Mucosa of rectum (tissue), 2 donors: Measurements from ENCODE around the gene GOLGA6L2.

ENCODE experiments used
- H3K27ac ChIP-seq, 2 donors: one replicate each; pipeline ENCODE4 v1.7.0; 2013; ENCODE audit warnings: inconsistent platforms in 2 of 2, low read depth in 2 of 2, low read length in 2 of 2
- H3K27me3 ChIP-seq, 2 donors: one replicate each; pipeline ENCODE4 v1.7.0; 2013; ENCODE audit warnings: low read length in 2 of 2; ENCODE audit not compliant: control insufficient read depth in 2 of 2, insufficient read depth in 2 of 2
- H3K36me3 ChIP-seq, 2 donors: one replicate each; pipeline ENCODE4 v1.7.0; 2013; ENCODE audit warnings: low read length in 2 of 2; ENCODE audit not compliant: control insufficient read depth in 2 of 2, insufficient read depth in 2 of 2
- H3K4me1 ChIP-seq, 2 donors: one replicate each; pipeline ENCODE4 v1.7.0; 2013; ENCODE audit warnings: low read length in 2 of 2, mild to moderate bottlenecking in 1 of 2; ENCODE audit not compliant: control insufficient read depth in 2 of 2, insufficient read depth in 2 of 2
- H3K4me3 ChIP-seq, 2 donors: one replicate each; pipeline ENCODE4 v1.7.0; 2013; ENCODE audit warnings: low read length in 2 of 2
- H3K9ac ChIP-seq, 2 donors: one replicate each; pipeline ENCODE4 v1.7.0; 2013; ENCODE audit warnings: low read length in 2 of 2, low read depth in 1 of 2, mild to moderate bottlenecking in 1 of 2
- H3K9me3 ChIP-seq, 2 donors: one replicate each; pipeline ENCODE4 v1.7.0; 2013; ENCODE audit warnings: low read length in 2 of 2; ENCODE audit not compliant: control insufficient read depth in 2 of 2
- donor health status: healthy.
- donor health status: Normal muscosa, but diverticular disease.

Gene GOLGA6L2, protein sequence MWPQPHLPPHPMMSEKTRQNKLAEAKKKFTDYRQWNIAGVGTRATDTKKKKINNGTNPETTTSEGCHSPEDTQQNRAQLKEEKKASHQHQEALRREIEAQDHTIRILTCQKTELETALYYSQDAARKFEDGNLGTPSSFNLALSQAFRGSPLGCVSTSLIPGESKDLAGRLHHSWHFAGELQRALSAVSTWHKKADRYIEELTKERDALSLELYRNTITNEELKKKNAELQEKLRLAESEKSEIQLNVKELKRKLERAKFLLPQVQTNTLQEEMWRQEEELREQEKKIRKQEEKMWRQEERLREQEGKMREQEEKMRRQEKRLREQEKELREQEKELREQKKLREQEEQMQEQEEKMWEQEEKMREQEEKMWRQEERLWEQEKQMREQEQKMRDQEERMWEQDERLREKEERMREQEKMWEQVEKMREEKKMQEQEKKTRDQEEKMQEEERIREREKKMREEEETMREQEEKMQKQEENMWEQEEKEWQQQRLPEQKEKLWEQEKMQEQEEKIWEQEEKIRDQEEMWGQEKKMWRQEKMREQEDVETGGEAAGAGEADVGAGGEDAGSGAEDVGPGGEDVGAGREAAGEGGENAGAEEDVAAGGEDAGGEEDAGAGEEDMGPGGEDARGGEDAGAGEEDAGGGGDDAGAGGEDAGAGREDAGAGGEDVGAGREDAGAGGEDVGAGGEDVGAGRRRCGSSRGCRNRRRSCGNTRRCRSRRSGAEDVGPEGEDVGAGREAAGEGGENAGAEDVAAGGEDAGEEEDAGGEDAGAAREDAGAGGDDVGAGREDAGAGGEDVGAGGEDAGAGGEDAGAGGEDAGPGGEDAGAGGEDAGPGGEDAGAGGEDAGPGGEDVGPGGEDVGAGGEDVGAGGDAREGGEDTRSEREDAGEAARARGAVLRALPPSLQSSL

DNA sequence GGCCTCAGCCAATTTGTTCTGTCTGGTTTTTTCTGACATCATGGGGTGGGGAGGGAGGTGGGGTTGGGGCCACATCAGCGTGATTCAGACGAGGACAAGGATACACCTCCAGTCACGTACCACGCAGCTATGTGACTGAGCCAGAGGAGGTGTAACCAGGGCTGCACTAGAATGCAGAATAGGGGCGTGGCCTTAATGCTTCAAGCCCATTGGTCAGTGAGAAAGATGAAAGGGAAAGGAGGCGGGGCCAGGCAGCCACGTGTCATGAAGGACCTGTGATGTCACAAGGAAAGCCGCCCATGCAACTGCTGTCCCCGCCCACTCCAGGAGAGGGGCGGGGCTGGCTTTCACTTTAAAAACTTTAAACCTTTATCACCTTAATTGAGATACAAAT lies at the start of gene GOLGA6L2:
Gene GOLGA6L2 (minus strand): TSS at position 137 of the 394 bp plus-strand sequence. CDS start 62 bp downstream, at position 75.
- H3K27ac ChIP-seq, result no peak within 1 kb of the TSS
- no peaks in the 10 kb centered on the region for H3K4me1 ChIP-seq
- no peaks in the 10 kb centered on the region for H3K36me3 ChIP-seq
- H3K4me3 ChIP-seq, result no peak within 1 kb of the TSS
- no peaks in the 10 kb centered on the region for H3K9me3 ChIP-seq
- no peaks in the 10 kb centered on the region for H3K27me3 ChIP-seq
- no peak within 1 kb of the TSS for H3K9ac ChIP-seq

DNA sequence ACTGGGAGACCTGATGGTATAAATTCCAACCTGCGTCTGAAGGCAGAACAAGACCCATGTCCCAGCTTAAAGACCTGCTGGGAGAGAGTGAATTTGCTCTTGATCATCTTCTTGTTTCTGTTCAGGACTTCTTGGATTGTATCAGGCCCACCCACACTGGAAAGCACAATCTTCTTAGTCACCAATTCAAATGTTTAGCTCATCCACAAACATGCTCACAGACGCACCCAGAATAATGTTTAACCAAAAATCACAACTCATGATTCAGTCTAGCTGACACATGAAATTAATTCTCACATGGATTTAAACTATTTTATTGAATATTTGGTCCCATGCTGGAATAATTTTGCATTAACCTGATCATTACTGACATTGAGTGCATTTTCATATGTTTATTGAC lies 37.8 kb upstream of the GOLGA6L2 start:
- no peak overlapping the region for H3K4me3 ChIP-seq
- no peaks in the 10 kb centered on the region for H3K4me1 ChIP-seq
- H3K27me3 ChIP-seq, result no peaks in the 10 kb centered on the region
- H3K36me3 ChIP-seq, result no peaks in the 10 kb centered on the region
- no peak overlapping the region for H3K27ac ChIP-seq
- H3K9me3 ChIP-seq, result no peaks in the 10 kb centered on the region
- H3K9ac ChIP-seq, result no peak overlapping the region

- no peak overlapping the region for H3K4me3 ChIP-seq
- no peaks in the 10 kb centered on the region for H3K36me3 ChIP-seq
- no peak overlapping the region for H3K27ac ChIP-seq
- no peaks in the 10 kb centered on the region for H3K9me3 ChIP-seq
- H3K27me3 ChIP-seq, result no peaks in the 10 kb centered on the region
- no peak overlapping the region for H3K9ac ChIP-seq
- H3K4me1 ChIP-seq, result no peaks in the 10 kb centered on the region
Observed at GRCh38 chr15:23483821-23484299, 36.8 kb upstream of the GOLGA6L2 start.

DNA sequence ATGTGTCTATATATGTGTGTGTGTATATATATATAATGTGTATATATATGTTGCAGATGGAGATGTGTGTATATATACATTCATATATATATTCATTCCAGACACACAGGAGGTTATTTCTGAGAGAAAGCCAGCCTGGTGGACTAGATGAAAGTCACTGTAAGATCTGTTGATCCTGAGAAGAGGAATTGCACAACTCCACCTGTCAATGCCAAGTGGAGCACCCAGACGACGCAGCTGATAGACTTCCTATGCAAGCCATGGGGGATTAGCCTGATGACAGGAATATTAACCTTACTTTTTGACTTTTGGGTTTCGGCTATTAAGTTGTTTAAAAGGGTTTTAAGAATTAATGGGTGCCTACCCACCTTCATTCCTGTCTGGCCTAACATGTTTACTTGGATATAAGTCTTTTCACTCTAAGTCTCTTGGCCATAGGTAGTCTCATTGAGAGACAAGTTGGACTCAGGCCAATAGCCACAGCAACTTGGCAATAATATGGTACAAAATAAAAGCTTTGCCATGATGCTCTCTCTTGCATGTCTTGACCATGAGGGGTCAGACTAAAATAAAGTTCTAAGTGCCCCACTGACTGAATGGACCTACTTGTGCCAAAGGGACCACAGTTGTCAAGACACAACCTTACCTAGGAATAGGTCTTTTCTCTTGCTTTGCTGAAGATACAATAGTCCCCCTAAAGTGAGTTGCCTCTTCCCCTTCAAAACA lies 35.9 kb upstream of the GOLGA6L2 start:
- no peaks in the 10 kb centered on the region for H3K36me3 ChIP-seq
- H3K9ac ChIP-seq, result no peak overlapping the region
- no peaks in the 10 kb centered on the region for H3K4me1 ChIP-seq
- H3K4me3 ChIP-seq, result no peak overlapping the region
- H3K27ac ChIP-seq, result no peak overlapping the region
- no peaks in the 10 kb centered on the region for H3K27me3 ChIP-seq
- H3K9me3 ChIP-seq, result no peaks in the 10 kb centered on the region

DNA sequence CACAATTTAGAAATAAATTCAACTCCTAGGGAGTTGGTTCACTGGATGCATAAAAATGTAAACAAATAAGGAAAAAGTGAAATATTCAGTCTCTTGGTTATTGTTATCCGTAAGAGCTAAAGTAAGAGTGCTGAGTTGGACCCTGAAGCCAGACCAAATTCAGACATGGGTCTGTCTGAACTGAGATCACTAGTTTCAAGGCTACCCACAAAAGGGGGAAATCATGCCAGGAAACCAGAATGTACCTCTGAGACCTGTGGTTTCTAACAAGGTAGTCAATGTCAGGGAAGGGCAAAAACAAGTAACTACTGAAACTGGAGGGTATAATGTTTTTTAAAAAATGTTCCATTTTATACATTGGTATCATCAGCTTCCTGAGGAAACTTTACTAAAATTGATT lies 35.2 kb upstream of the GOLGA6L2 start:
- Histone ChIP-seq H3K27ac (no peak overlapping the region), H3K27me3 (no peaks in the 10 kb centered on the region), H3K9ac (no peak overlapping the region), H3K36me3 (no peaks in the 10 kb centered on the region), H3K4me1 (no peaks in the 10 kb centered on the region), H3K4me3 (no peak overlapping the region), H3K9me3 (no peaks in the 10 kb centered on the region)

DNA sequence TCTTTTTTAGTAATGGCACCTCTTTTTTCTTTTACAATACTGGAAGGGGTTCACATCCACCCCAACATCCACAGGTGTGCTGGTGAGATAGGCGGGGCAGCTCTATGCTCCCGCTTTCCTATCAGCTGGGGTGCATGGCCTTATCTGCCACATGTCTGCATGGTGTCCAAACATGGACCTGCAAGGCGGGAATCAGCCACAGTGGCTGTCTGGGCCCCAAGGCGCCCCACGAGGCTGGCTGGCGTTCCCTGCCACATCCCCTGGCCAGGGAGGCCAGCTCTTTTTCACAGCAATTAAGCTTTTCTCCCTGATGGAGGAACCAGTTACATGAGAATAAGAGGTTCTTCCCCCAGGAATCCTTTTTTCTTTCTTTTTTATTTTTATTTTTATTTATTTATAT lies 30.9 kb upstream of the GOLGA6L2 start:
- no peak overlapping the region for H3K27ac ChIP-seq
- H3K4me3 ChIP-seq, result no peak overlapping the region
- H3K4me1 ChIP-seq, result no peaks in the 10 kb centered on the region
- H3K9me3 ChIP-seq, result no peaks in the 10 kb centered on the region
- H3K27me3 ChIP-seq, result no peaks in the 10 kb centered on the region
- no peaks in the 10 kb centered on the region for H3K36me3 ChIP-seq
- H3K9ac ChIP-seq, result no peak overlapping the region

DNA sequence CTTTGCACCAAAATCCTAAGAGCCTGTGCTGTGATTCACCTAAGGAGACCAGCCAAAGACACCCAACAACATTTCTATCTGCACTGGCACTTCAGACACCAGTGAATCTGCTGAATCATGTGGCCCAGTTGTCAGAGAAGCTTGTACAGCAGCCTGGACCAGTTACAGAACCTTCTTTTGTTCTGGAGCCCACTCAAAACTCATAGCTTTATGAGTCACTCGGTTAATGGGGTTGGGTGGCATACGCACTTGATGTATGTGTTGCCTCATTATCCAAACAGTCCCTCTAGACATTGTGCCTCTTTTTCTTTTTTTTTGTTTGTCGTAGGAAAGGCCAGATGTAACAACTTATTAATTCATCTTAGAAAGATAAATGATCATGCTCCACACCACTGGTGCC lies 25.6 kb upstream of the GOLGA6L2 start:
- Histone ChIP-seq H3K36me3 (no peaks in the 10 kb centered on the region), H3K27me3 (no peaks in the 10 kb centered on the region), H3K9me3 (no peaks in the 10 kb centered on the region), H3K27ac (no peak overlapping the region), H3K4me3 (no peak overlapping the region), H3K9ac (no peak overlapping the region), H3K4me1 (no peaks in the 10 kb centered on the region)

DNA sequence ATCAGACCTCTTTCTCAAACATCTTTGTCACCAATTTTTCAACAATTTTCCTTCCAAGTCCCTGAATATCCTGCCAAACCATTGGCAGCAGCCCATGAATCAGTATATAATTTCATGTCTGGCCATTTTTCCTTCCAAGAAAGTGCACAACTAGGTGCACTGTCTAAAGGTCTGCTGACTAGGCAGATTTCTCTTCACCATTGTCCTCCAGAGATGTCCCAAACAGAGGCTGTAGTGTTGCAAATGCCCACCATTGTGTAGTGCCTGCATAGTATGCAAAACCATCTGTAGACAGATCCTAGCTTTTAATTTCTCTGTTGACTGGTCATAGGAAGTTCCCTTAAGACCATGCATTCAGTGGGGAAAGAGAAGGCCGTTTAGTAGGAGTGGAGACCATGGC lies 25.0 kb upstream of the GOLGA6L2 start:
- Histone ChIP-seq H3K27me3 (no peaks in the 10 kb centered on the region), H3K27ac (no peak overlapping the region), H3K36me3 (no peaks in the 10 kb centered on the region), H3K9me3 (no peaks in the 10 kb centered on the region), H3K4me3 (no peak overlapping the region), H3K9ac (no peak overlapping the region), H3K4me1 (no peaks in the 10 kb centered on the region)

GRCh38 chr15:23467110-23467600 lies 20.1 kb upstream of the GOLGA6L2 start:
- H3K9ac ChIP-seq, result no peak overlapping the region
- no peaks in the 10 kb centered on the region for H3K9me3 ChIP-seq
- H3K4me3 ChIP-seq, result no peak overlapping the region
- no peaks in the 10 kb centered on the region for H3K36me3 ChIP-seq
- H3K27ac ChIP-seq, result no peak overlapping the region
- no peaks in the 10 kb centered on the region for H3K27me3 ChIP-seq
- no peaks in the 10 kb centered on the region for H3K4me1 ChIP-seq
